Heart left ventricle (tissue), 16 donors: ENCODE results near the gene SPACDR. TPM values are rescaled to one million over a fixed set of nuclear protein-coding genes. Genes with fewer than 3 reads are reported as not detected.

Experiments
- ATAC-seq, 4 donors: fragments of 200-7000 bp; cut with Tn5 transposase; one replicate each; pipeline ENCODE4 v1.9.1; 2020 to 2022; ENCODE audit warnings: moderate library complexity in 4 of 4, mild to moderate bottlenecking in 3 of 4, moderate number of reproducible peaks in 1 of 4
- DNase-seq, 5 donors: peaks; one replicate each; pipeline ENCODE4 v3.0.0-alpha.2; 2020
- H3K27ac ChIP-seq, 12 donors: fragments of 200-600 bp; sonication (generic) in 4 of 12; one replicate each; pipeline versions ENCODE4 v1.5.0 to v1.8.0; 2016 to 2022; ENCODE audit warnings: mild to moderate bottlenecking in 2 of 12
- H3K27me3 ChIP-seq, 9 donors: fragments of 200-600 bp; sonication (generic) in 2 of 9; one replicate each; pipeline versions ENCODE4 v1.5.1 to v1.8.0; 2016 to 2022; ENCODE audit warnings: mild to moderate bottlenecking in 3 of 9
- H3K36me3 ChIP-seq, 9 donors: fragments of 200-600 bp; sonication (generic) in 2 of 9; one replicate each; pipeline versions ENCODE4 v1.5.0 to v1.8.0; 2018 to 2022; ENCODE audit warnings: mild to moderate bottlenecking in 2 of 9
- H3K4me1 ChIP-seq, 12 donors: fragments of 200-600 bp; sonication (generic) in 4 of 12; one replicate each; pipeline versions ENCODE4 v1.5.0 to v1.8.0; 2016 to 2022; ENCODE audit warnings: mild to moderate bottlenecking in 3 of 12
- H3K4me3 ChIP-seq, 12 donors: fragments of 200-600 bp; sonication (generic) in 4 of 12; one replicate each; pipeline versions ENCODE4 v1.5.0 to v1.8.0; 2017 to 2022; ENCODE audit warnings: mild to moderate bottlenecking in 9 of 12, moderate library complexity in 4 of 12
- H3K9me3 ChIP-seq, 12 donors: fragments of 200-600 bp; sonication (generic) in 4 of 12; one replicate each; pipeline versions ENCODE4 v1.5.0 to v1.8.0; 2016 to 2022; ENCODE audit warnings: mild to moderate bottlenecking in 1 of 12
- CTCF ChIP-seq, 12 donors: fragments of 200-600 bp; sonication (generic) in 4 of 12; IDR thresholded peaks; one replicate each; pipeline versions ENCODE4 v1.5.0 to v1.8.0; 2018 to 2022; ENCODE audit warnings: antibody characterized with exemption in 12 of 12, mild to moderate bottlenecking in 5 of 12
- POLR2A ChIP-seq, 2 donors: fragments of 450-650 bp; IDR thresholded peaks; one replicate each; pipeline ENCODE4 v1.6.1; 2017; ENCODE audit warnings: antibody characterized with exemption in 2 of 2, mild to moderate bottlenecking in 2 of 2, moderate library complexity in 2 of 2
- WGBS, 4 donors: extraction: QIAGEN DNeasy Blood & Tissue Kit in 2 of 4; methylation state at CpG; one replicate each; pipeline versions ENCODE4 v1.1.5 to v1.1.7; 2013 to 2018; 5-methylcytosine and 5-hydroxymethylcytosine counted together
- intact Hi-C, 10 donors: fragments of 100-400 bp; cut with DNase I; formaldehyde crosslinking; loops; one replicate each; pipeline versions ENCODE4 v1.11.1 to v1.14.2; 2022
- polyA plus RNA-seq, 2 donors: library from polyadenylated mRNA; stranded (reverse); fragments of 200-250 nt; gene quantifications; one replicate each; pipeline ENCODE4 v1.2.3, GENCODE V29; 2013
- total RNA-seq, 9 donors: library from RNA; depleted of rRNA in 2 of 9; stranded (reverse); fragments of >200 nt in 2 of 9; fragmentation: NEBNext Ultra II Directional in 3 of 9; extraction: Animal tissue kit (Norgen Biotek cat#: 25700) in 3 of 9; gene quantifications; one replicate each; pipeline versions ENCODE4 v1.1.0 to v1.2.4, GENCODE V29; 2016 to 2023
- donor health status: ischemic (EF 13 %, LVEDD 7.1; RV severe dilation, severe dysfunction).
- donor health status: healthy with polysubstance abuse.
- donor health status: DM: no; HTN: yes; CAD: no.
- donor health status: DM: no; HTN: no; CAD: no.
- donor health status: ischemic (EF 25% LVEDD 6.9; RV normal size, moderate dysfunction).
- donor health status: ischemic (EF 25% LVEDD 5.7; RV mildly dilated, moderate dysfunction).
- donor health status: healthy.
- donor health status: DM: yes; HTN: yes; CAD: no.
- donor health status: ischemic (EF 35%, LVEDD 5.7; RV mildly dilated, moderate dysfunction).
- donor health status: nonischemic (EF 11% LVEDD 7.7; RV severe dilation, severe dysfunction).
- donor health status: DM: yes; HTN: yes; CAD: no.
- donor health status: PGD.
- donor health status: ischemic (EF 29% LVEDD 5.4; RV normal size, mild dysfunction).
- donor health status: nonischemic (EF 23%, LVEDD 6.1; RV moderate dilation, normal function).

The SPACDR gene
- total and polyA plus RNA-seq, 11 donors: 0.27 to 0.78 (median 0.61) TPM; not detected in 4

DNA sequence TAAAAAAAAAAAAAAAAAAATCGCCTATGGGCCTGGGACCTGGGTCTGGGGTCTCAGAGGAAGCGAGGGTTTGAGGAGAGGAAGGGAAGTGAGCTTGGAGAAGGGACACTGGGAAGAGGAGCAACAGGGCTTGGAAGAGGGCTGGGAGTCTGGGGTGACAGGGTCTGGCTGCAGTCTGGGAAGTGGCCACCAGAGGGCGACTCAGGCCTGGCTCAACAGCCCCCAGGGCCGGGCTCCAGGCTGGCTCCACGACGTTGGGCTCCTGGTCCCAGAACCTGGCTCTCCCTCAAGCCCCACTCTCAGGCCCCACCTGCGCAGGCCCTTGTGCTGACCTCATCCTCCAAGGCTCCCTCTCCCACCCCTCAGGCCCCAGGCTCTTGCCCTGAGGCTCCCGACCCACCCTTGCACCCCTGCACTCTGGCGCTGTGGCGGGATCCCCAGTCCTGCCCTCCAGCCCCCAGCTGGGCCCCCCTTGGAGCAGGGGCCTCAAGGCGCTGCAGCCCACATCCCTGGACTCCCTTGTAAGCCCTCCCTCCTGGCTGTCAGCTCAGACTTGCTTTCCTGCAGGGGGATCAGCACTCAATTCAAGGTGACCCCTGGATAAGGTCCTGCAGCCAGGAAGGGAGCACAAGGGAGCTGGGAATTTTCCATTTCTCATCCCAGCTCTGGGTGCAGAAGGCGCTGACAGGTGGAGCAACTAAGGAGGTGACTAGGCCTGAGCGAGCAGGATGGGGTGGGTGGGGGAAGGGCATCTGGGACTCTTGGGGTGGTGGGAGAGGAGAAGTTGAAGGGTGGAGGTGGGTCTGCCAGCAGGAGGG is 5.4 kb upstream of the SPACDR start:
- DNase-seq (peak; percentile 85 to 93 (median 88)), ATAC-seq (peak; percentile 59 to 75 (median 70))
- H3K27ac ChIP-seq: peak overlapping the region in 10 of 12 donors; percentile 8 to 83 (median 64)
- 11 to 27% (median 17%) methylated on average over 10 to 13 of the region's 13 CpGs for WGBS, 4 donors
- peak in 1 of 2 donors; percentile 18 for TF ChIP-seq POLR2A (IDR thresholded peaks at IDR 0.05)
- TF ChIP-seq CTCF (IDR thresholded peaks at IDR 0.05): peak; percentile 82 to 98 (median 94)
- intact Hi-C loops: loop anchor here (1.0 to 10.0 kb wide), 17 partner anchors 13 to 385 kb away; partner anchors contain the start of genes GIGYF1 (in 8 of the 10), NYAP1 (in 5 of the 10), EPO (in 1 of the 10) and POP7 (in 1 of the 10)
- peaks cover 3 to 81% (median 48%) of the 10 kb centered on the region in 12 donors for H3K4me1 ChIP-seq
- H3K4me3 ChIP-seq: no peak overlapping the region
- no peaks in the 10 kb centered on the region for H3K27me3 ChIP-seq
- no peaks in the 10 kb centered on the region for H3K9me3 ChIP-seq
- H3K36me3 ChIP-seq: peaks cover 0 to 68% (median 41%) of the 10 kb centered on the region in 9 donors

DNA sequence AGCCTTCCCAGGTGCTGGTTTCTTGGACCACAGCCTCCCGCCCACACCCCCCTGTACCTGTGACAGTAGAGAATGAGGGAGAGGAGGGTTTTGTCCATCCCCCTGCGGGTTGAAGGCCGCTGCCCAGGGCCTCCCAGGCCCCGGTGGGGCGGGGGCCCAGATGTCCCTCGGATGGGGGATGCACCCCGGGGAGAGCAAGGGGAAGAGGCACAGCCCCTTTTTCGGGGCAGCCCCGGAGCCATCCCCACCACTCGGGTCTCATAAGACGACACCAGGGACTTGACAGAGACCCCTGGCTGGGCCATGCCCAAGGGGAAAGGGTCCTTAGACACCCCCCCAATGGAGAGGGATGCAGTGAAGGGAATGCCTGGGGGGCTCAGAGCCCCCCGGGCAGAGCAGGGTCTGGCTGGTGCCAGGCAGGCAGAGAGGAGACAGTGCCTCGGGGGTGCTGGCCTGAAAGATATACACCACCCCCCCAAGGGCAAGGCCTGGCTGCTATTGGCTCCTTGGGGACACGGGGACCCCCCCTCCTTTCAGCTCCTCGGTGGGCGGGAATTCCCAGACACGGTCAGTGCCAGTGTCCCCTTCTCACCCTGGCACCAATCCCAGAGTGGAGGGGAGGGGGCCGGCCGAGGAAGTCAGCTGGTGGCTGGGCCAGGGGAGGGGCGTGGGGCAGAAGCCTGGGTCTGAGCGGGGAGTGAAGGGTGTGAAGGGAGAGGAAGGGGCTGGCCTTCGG is 3.7 kb upstream of the SPACDR start:
- intact Hi-C loops: loop anchor here (2.0 to 10.0 kb wide), 12 partner anchors 15 to 259 kb away; partner anchors contain the start of genes GIGYF1 (in 6 of the 10), NYAP1 (in 2 of the 10), EPO (in 1 of the 10) and POP7 (in 1 of the 10)
- Histone ChIP-seq H3K4me1 (peaks cover 3 to 65% (median 34%) of the 10 kb centered on the region in 12 donors), H3K4me3 (no peak overlapping the region), H3K27ac (peak overlapping the region in 5 of 12 donors; percentile 0 to 86 (median 77)), H3K27me3 (no peaks in the 10 kb centered on the region), H3K9me3 (no peaks in the 10 kb centered on the region), H3K36me3 (peaks cover 0 to 60% (median 28%) of the 10 kb centered on the region in 9 donors)
- no peak for ATAC-seq
- no peak for DNase-seq
- TF ChIP-seq POLR2A (IDR thresholded peaks at IDR 0.05): no peak
- TF ChIP-seq CTCF (IDR thresholded peaks at IDR 0.05): no peak
- WGBS, 4 donors: 53 to 63% (median 56%) methylated on average over 16 to 22 of the region's 22 CpGs

DNA sequence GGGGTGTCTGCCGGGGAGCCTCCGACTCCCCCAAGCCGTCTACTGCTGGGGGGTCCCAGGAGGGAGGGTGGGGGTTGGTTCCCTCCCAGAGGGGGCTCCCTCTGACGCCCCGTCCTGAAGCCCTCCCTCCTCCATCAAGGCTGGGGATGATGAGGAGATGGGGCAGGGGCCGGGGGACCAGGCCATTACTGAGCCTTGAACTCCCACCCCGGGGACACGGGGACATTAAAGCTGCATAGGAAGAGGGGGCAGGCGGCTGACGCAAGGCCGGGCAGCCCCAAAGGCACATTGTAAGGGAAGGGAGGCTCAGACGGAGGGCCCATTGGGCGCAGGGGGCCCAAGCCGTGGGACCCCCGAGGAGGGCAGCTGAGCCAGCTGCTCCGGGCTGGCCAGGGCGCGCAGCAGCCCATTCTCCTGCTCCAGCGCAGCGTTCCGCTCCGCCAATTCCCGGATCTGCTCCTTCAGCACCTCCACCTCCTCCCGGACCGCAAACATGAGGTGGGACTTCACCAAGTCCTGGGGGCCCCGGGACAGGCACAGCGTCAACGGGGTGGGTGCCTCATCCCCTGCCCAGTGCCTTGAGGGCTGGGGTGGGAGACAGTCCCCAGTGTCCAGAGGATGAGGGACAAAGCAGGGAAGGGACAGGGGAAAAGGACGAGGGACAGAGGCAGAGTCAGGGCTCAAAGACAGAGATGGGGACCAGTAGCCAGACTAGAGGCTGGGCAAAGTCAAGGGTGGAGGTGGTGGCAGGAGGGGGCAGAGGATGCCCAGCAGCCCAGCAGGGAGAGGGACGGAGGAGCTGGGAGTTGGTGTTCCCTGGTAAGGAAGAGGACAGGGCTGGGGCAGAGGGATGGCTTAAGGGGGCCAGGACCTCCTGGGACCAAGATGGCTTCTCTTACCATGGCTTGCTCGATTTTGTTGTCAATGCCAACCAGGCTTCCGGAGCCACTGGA is 2.9 kb upstream of the SPACDR start:
- no peak for TF ChIP-seq CTCF (IDR thresholded peaks at IDR 0.05)
- no peak for TF ChIP-seq POLR2A (IDR thresholded peaks at IDR 0.05)
- no peaks in the 10 kb centered on the region for H3K9me3 ChIP-seq
- 63 to 77% (median 71%) methylated on average over 22 to 32 of the region's 32 CpGs for WGBS, 4 donors
- peaks cover 3 to 56% (median 27%) of the 10 kb centered on the region in 12 donors for H3K4me1 ChIP-seq
- ATAC-seq (peak in 1 of 4 donors; percentile 3), DNase-seq (no peak)
- H3K36me3 ChIP-seq: peaks cover 0 to 66% (median 28%) of the 10 kb centered on the region in 9 donors
- H3K4me3 ChIP-seq: no peak overlapping the region
- H3K27me3 ChIP-seq: no peaks in the 10 kb centered on the region
- intact Hi-C loops: loop anchor here in 9 of 10 donors (5.0 to 10.0 kb wide), 8 partner anchors 90 to 260 kb away; partner anchors contain the start of genes GIGYF1 (in 6 of the 9), EPO (in 1 of the 9) and POP7 (in 1 of the 9)
- H3K27ac ChIP-seq: peak overlapping the region in 10 of 12 donors; percentile 49 to 86 (median 74)
